Brain pericyte (primary cell): Measurements from ENCODE around the gene TMEM134.

ENCODE experiments used
- DNase-seq: peaks from one replicate; pipeline ENCODE4 v3.0.0-alpha.2; 2012; ENCODE audit warnings: low read depth, low spot score

The TMEM134 gene

GRCh38 chr11:67500831-67501715 lies 32.0 kb upstream of the TMEM134 start:
- no peak for DNase-seq

GRCh38 chr11:67500484-67500821 lies 31.4 kb upstream of the TMEM134 start:
- DNase-seq = no peak

DNA sequence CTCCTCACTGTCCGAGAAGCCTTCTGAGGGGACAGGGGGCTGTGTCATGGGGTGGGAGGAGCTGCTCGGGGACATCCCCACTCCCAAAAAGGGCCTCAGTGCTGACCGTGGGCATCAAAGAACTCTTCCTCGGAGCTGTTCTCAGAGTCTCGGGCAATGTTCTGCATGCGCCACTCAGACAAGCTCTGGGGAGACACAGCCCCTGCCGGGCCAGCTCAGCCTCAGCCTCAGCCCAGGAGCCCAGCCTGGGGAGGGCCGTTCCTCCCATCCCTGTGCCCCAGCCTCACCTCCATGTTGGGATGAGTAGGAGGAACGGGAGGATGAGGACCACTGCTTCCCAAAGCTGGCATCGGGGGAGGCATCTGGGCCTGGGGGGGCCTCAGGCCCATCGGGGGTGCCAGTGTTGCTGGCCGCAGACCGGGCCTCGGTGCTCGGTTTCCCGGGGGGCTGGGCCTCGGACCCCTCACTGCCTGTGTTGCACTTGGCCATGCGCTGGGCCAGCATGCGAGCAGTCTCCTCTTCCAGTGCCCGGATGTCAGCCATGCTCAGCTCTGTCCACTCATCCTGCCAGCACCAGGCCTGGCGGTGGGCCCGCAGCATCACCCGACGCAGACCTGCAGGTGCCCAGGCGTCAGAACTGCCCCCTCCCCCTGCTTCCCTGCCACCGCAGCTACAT lies 30.9 kb upstream of the TMEM134 start:
- no peak for DNase-seq

DNA sequence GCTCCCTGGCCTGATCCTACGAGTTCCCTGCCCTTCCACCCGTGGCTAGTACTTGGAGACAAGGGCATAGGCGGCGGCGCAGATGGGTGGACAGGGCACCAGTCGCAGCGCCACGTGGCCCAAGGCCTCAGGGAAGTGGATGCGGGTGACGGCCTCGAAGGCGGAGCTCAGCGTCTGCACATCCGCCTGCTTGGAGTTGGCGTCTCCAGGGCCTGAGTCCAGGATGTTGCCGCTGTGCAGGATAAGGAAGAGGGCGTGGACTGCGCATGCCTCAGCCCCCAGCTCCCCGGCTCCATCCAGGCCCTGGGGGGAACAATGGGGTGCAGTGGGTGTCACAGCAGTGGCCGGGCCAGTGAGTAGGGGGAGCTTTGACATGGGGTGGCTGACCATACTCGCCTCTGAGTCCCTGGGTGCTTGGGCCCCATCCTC lies 29.5 kb upstream of the TMEM134 start:
- DNase-seq = no peak

- no peak for DNase-seq
These were observed 28.7 kb upstream of the TMEM134 start for GRCh38 chr11:67497656-67498291.

DNA sequence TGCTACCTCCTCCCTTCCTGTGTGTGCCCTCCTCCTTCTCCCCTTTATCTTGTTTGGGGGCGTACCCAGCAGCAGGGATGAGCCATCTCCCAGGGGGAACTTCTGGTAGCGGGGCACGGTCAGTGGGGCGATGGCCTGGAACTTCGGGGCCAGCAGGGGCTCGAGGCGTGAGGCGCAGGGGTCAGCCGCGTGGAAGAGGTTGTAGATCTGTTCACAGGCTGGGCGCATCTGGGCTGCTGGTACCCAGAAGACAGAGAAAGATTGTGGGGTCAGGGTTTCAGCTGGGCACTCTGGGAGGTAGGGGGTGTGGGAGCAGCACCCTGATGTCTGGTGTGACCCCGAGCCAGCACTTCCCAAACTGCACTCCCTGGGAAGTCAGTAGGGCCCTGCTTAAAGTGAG lies 27.1 kb upstream of the TMEM134 start:
- no peak for DNase-seq

- DNase-seq = no peak
These were observed 26.4 kb upstream of the TMEM134 start for GRCh38 chr11:67495234-67496005.

DNA sequence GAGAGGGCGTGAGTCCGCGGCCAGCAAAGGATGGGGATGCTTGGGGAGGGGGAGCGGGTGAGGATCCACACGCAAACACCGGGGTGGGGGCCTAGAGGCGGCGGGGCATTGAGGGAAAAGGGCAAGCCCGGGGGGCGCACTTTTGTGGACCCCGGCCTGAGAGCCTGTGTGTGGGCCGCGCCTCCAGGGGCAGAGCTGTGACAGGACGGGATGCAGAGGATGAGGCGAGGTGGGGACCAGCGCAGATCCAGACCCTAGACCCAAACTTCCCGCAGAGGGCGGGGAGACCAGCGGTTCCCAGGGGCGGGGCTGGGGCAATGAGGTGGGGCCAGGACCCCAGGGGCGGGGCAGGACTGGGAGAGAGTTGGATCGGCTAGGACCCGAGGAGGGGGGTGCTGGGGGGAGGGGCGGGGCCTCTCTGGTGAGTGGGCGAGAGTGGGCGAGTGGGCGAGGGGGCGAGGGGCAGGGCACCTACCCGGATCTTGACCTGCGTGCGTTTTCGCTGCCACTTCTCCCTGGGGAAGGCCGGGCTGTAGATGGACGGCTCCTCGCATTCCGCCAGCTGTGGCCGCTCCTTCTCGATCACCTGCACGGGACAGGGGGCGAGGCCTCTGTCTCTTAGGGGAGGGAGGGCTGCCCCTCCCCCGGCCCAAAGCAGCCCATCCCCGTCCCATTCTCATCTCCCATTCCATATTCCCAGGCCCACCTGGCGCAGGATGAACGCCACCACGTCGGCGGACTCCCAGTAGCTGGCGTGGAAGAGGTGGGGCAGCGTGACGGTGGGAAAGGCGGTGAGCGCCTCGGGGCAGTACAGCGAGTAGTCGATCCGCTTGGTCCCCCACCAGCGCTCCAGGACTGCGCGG lies 25.6 kb upstream of the TMEM134 start:
- no peak for DNase-seq

GRCh38 chr11:67493548-67494370 lies 24.7 kb upstream of the TMEM134 start:
- DNase-seq = no peak

GRCh38 chr11:67492801-67493547 lies 23.9 kb upstream of the TMEM134 start:
- DNase-seq = no peak

DNA sequence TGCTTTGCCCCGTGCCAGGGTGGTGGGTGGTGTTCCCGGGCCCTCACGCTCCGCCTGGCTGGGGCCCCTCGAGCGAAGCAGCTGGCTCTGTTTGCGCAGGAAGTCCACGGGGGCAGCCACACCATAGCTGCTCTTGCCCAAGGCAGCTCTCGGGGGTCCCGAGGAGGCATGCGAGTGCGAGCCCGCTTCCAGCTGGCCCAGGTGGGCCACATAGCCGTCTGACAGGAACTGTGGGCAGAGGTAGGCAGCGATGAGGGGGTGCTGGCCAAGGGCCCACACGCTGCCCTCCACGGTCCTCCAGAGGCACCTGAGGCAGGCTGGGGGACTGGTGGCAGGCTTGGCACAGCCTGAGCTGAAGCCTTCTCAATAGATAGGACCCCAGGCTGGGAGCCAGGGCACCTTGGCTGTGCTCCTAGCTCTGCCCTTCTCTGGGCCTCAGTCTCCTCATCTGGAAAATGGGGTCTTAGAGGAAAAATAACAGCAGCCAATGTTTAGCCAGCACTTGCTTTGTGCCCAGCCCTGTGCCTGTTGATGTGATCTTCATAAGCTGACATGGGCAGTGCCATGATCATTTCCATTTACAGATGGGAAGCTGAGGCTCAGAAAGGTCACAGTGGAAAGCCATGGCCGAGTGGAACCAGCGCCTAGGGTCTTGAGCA lies 23.1 kb upstream of the TMEM134 start:
- no peak for DNase-seq

GRCh38 chr11:67491276-67492068 lies 22.4 kb upstream of the TMEM134 start:
- DNase-seq = no peak

- no peak for DNase-seq
These were observed 21.6 kb upstream of the TMEM134 start for GRCh38 chr11:67490727-67491065.

DNA sequence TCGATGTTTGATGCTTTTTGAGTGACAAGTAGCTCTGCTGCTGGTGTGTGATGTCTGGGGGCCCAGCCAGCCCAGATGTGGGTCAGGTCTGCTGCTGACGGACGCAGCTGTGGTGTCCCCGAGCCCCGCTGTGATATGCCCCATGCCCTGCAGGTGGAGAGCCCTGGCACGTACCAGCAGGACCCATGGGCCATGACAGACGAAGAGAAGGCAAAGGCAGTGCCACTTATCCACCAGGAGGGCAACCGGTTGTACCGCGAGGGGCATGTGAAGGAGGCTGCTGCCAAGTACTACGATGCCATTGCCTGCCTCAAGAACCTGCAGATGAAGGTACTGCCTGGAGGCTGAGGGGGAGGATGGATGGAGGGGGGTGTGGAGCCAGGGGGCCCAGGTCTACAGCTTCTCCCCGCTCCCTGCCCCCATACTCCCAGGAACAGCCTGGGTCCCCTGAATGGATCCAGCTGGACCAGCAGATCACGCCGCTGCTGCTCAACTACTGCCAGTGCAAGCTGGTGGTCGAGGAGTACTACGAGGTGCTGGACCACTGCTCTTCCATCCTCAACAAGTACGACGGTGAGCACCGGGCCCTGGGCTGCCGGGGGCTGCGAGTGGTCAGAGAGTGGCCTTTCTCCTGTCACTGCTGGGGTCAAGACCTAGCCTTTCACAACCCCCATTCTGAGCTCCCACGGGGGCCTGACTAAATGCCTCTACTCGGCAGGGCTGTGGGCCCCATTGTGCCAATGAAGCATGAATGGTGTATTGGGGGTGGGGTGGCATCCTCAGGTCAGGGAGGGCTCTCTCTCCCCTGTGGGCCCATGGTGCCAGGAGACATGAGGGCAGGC lies 21.1 kb upstream of the TMEM134 start:
- DNase-seq = no peak

DNA sequence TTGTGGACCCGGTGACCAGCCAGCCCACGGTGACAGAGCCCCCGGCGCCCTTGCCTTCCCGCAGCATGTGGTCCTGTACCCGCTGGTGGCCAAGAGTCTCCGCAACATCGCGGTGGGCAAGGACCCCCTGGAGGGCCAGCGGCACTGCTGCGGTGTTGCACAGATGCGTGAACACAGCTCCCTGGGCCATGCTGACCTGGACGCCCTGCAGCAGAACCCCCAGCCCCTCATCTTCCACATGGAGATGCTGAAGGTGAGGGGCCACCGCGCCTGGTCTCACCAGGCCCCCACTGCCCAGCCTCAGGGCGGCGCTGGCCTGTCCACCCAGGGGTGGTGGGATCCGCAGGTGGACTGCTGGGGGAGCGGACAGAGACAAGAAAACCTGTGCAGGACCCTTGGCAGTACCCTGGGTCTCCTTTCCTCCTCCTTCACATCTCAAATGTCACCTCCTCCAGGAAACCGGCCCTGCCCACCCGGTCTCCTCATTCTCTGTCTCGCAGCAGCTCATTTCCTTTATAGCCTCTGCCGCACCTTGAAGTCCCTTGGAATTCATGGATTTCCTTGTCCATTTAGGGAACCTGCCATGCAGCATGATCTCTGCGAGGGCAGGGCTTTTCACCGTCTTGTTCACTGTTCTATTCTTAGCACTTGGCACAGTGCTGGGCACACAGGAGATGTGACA lies 20.3 kb upstream of the TMEM134 start:
- no peak for DNase-seq

- no peak for DNase-seq
These were observed 17.6 kb upstream of the TMEM134 start for GRCh38 chr11:67486481-67487195.
